DOHH2 (cell line): ENCODE data around the gene CMA1.

Source experiments
- EZH2phosphoT487 ChIP-seq: fragments of 200-600 bp; sonication (generic); IDR thresholded peaks from 2 replicates; pipeline ENCODE4 v1.6.1; 2017; ENCODE audit warnings: borderline replicate concordance, mild to moderate bottlenecking, antibody characterized with exemption, low read length, moderate library complexity, mixed read lengths
- TF ChIP-seq, protein P1 (sequence below): fragments of 200-600 bp; sonication (generic); IDR thresholded peaks from one replicate; pipeline ENCODE4 v1.5.1; 2014; ENCODE audit warnings: antibody characterized with exemption, mild to moderate bottlenecking, low read depth, low read length; ENCODE audit not compliant: poor library complexity, severe bottlenecking

DNA sequence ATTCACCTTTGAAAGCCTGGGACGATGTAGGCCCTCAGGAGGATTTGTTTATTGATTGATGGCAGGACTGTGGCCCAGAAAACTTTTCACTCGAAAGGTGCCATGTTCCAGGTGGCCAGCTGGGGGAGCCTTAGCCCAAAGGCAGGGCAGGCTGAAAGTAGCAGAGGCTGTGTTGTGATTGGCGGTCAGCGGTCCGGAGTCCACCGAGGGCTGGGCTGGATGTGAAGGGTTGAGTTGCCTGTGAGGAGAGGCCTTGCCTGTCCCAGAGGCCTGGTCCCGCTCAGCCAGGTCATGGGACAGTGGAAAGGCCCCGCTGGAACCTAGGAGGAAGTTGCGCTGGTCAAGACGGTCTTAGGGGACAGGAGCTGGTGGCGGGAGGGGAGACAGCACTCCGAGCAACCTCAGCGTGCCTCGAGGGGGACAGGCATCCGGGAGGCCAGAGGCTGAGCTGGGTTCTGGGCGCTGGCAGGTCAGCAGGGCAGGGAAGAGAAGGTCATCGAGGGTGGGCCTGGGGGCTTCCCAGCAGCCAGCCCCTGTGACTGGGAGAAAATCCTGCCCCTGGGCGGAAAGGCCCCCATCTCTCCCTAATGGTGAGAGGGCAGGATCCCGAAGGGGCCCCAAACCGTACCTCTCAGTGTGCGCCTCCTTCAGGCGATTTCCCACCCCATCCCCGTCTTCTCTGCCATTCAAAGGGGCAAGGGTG is 26.3 kb downstream of the CMA1 start:
- TF ChIP-seq, protein P1, sequence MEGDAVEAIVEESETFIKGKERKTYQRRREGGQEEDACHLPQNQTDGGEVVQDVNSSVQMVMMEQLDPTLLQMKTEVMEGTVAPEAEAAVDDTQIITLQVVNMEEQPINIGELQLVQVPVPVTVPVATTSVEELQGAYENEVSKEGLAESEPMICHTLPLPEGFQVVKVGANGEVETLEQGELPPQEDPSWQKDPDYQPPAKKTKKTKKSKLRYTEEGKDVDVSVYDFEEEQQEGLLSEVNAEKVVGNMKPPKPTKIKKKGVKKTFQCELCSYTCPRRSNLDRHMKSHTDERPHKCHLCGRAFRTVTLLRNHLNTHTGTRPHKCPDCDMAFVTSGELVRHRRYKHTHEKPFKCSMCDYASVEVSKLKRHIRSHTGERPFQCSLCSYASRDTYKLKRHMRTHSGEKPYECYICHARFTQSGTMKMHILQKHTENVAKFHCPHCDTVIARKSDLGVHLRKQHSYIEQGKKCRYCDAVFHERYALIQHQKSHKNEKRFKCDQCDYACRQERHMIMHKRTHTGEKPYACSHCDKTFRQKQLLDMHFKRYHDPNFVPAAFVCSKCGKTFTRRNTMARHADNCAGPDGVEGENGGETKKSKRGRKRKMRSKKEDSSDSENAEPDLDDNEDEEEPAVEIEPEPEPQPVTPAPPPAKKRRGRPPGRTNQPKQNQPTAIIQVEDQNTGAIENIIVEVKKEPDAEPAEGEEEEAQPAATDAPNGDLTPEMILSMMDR: peak; percentile 68
- no peak for TF ChIP-seq EZH2phosphoT487
